A549 (cell line): ENCODE results near the gene ELN.

Experiments
- CBX8 ChIP-seq: fragments of 200-600 bp; sonication (generic); IDR thresholded peaks from 2 replicates; pipeline ENCODE4 v1.6.1; 2016
- CTCF ChIP-seq: fragments of >200 bp; sonication (Bioruptor Twin); formaldehyde crosslinking; IDR thresholded peaks from 3 replicates; pipeline ENCODE4 v1.5.1; 2016
- HOXA7 ChIP-seq: fragments of 250-450 bp; sonication (Bioruptor Pico); IDR thresholded peaks from 2 replicates; pipeline ENCODE4 v1.5.0; 2020; ENCODE audit warnings: mild to moderate bottlenecking, moderate library complexity

GRCh38 chr7:74047804-74048380 lies 19.9 kb downstream of the ELN start:
- TF ChIP-seq CTCF (no peak), HOXA7 (CRISPR knock-in tag) (no peak), CBX8 (no peak)
